HL-60 (cell line): ENCODE measurements around the gene NECTIN4.
A peak's percentile ranks its signal among the peaks of the same experiment; 100 is the strongest.

Source experiments
- CTCF ChIP-seq: IDR thresholded peaks from one replicate; pipeline ENCODE4 v1.5.1; 2011; ENCODE audit warnings: low read length, control low read depth, inconsistent platforms; ENCODE audit not compliant: insufficient read depth
- POLR2AphosphoS5 ChIP-seq: IDR thresholded peaks from 2 replicates; pipeline ENCODE4 v1.6.1; 2012; ENCODE audit warnings: low read depth
- REST ChIP-seq: IDR thresholded peaks from 2 replicates; pipeline ENCODE4 v1.6.1; 2012; ENCODE audit warnings: low read depth; ENCODE audit not compliant: insufficient replicate concordance
- SPI1 ChIP-seq: IDR thresholded peaks from 2 replicates; pipeline ENCODE4 v1.6.1; 2012; ENCODE audit warnings: low read depth, mild to moderate bottlenecking, borderline replicate concordance

- TF ChIP-seq SPI1: peak; percentile 93
- TF ChIP-seq CTCF: no peak
- TF ChIP-seq POLR2AphosphoS5: peak; percentile 48; the same call in 1 of the 2 replicates
- TF ChIP-seq REST: no peak
Observed at GRCh38 chr1:161044908-161045735, 44.2 kb downstream of the NECTIN4 start.
